ENCODE data around the gene NR2E1. TPM values are rescaled to one million over a fixed set of nuclear protein-coding genes. Genes with fewer than 3 reads are reported as not detected.

Gene NR2E1
- total RNA-seq, 1 experiment from 2014 or later = not detected

GRCh38 chr6:108222064-108222463, 56.2 kb downstream of the NR2E1 start:
- TSS peak; percentile 10 for BruUV-seq (replicated peaks)
- Mint-ChIP-seq H3K4me1 (ENCODE audit: low read depth, unreplicated experiment) (no peaks in the 10 kb centered on the region), H3K4me3 (ENCODE audit: low read depth, unreplicated experiment) (no peak overlapping the region), H3K27me3 (ENCODE audit: unreplicated experiment) (no peaks in the 10 kb centered on the region), H3K36me3 (ENCODE audit: insufficient read depth, unreplicated experiment) (peaks cover 8% of the 10 kb centered on the region), H3K9me3 (ENCODE audit: low read depth, unreplicated experiment) (no peaks in the 10 kb centered on the region), H3K27ac (ENCODE audit: unreplicated experiment) (no peak overlapping the region)
- intact Hi-C loops (cut with micrococcal nuclease; ENCODE audit: unreplicated experiment) = no loop called here
- TF ChIP-seq CTCF (IDR thresholded peaks at IDR 0.05; ENCODE audit: unreplicated experiment) = no peak
- CTCF ChIA-PET = no interaction called here
- DNase-seq = no peak

DNA sequence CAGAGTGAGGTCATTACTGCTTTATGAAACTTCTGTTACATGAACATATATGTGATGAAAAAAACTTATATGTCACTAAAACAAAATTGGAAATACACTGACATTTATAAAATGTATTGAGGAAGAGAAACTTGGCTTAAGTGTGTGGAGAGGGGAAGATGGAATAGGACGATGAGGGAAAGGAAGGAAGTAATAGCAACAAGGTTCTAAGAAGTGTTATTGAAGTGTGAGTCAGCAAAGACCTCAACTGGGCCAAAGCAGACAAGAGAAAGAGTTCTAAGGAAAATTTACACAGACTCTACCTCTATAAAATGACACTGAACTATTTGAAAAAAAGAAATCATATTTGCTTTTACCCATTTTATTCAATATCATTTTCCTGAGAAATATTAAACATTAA, 56.7 kb downstream of the NR2E1 start:
- H3K4me3 Mint-ChIP-seq (ENCODE audit: low read depth, unreplicated experiment) = no peak overlapping the region
- CTCF ChIA-PET = no interaction called here
- peaks cover 8% of the 10 kb centered on the region for H3K36me3 Mint-ChIP-seq (ENCODE audit: insufficient read depth, unreplicated experiment)
- no peak for TF ChIP-seq CTCF (IDR thresholded peaks at IDR 0.05; ENCODE audit: unreplicated experiment)
- no peaks in the 10 kb centered on the region for H3K9me3 Mint-ChIP-seq (ENCODE audit: low read depth, unreplicated experiment)
- H3K4me1 Mint-ChIP-seq (ENCODE audit: low read depth, unreplicated experiment) = no peaks in the 10 kb centered on the region
- DNase-seq = no peak
- no peak overlapping the region for H3K27ac Mint-ChIP-seq (ENCODE audit: unreplicated experiment)
- H3K27me3 Mint-ChIP-seq (ENCODE audit: unreplicated experiment) = no peaks in the 10 kb centered on the region
- intact Hi-C loops (cut with micrococcal nuclease; ENCODE audit: unreplicated experiment) = no loop called here
- no TSS peak for BruUV-seq (replicated peaks)

GRCh38 chr6:108227290-108227689, 61.5 kb downstream of the NR2E1 start:
- Mint-ChIP-seq H3K9me3 (ENCODE audit: low read depth, unreplicated experiment) (no peaks in the 10 kb centered on the region), H3K27me3 (ENCODE audit: unreplicated experiment) (no peaks in the 10 kb centered on the region), H3K4me1 (ENCODE audit: low read depth, unreplicated experiment) (no peaks in the 10 kb centered on the region), H3K4me3 (ENCODE audit: low read depth, unreplicated experiment) (no peak overlapping the region), H3K27ac (ENCODE audit: unreplicated experiment) (no peak overlapping the region), H3K36me3 (ENCODE audit: insufficient read depth, unreplicated experiment) (no peaks in the 10 kb centered on the region)
- CTCF ChIA-PET = no interaction called here
- no peak for TF ChIP-seq CTCF (IDR thresholded peaks at IDR 0.05; ENCODE audit: unreplicated experiment)
- intact Hi-C loops (cut with micrococcal nuclease; ENCODE audit: unreplicated experiment) = no loop called here
- no peak for DNase-seq
- no TSS peak for BruUV-seq (replicated peaks)

- Mint-ChIP-seq H3K36me3 (ENCODE audit: insufficient read depth, unreplicated experiment) (no peaks in the 10 kb centered on the region), H3K4me1 (ENCODE audit: low read depth, unreplicated experiment) (no peaks in the 10 kb centered on the region), H3K4me3 (ENCODE audit: low read depth, unreplicated experiment) (no peak overlapping the region), H3K27ac (ENCODE audit: unreplicated experiment) (no peak overlapping the region), H3K9me3 (ENCODE audit: low read depth, unreplicated experiment) (no peaks in the 10 kb centered on the region), H3K27me3 (ENCODE audit: unreplicated experiment) (no peaks in the 10 kb centered on the region)
- no peak for DNase-seq
- no TSS peak for BruUV-seq (replicated peaks)
- no peak for TF ChIP-seq CTCF (IDR thresholded peaks at IDR 0.05; ENCODE audit: unreplicated experiment)
- intact Hi-C loops (cut with micrococcal nuclease; ENCODE audit: unreplicated experiment) = no loop called here
- CTCF ChIA-PET = no interaction called here
Measured at GRCh38 chr6:108228416-108228815, 62.6 kb downstream of the NR2E1 start.

GRCh38 chr6:108235127-108235526, 69.3 kb downstream of the NR2E1 start:
- BruUV-seq (replicated peaks) = no TSS peak
- intact Hi-C loops (cut with micrococcal nuclease; ENCODE audit: unreplicated experiment) = no loop called here
- no peak for DNase-seq
- Mint-ChIP-seq H3K27me3 (ENCODE audit: unreplicated experiment) (no peaks in the 10 kb centered on the region), H3K4me3 (ENCODE audit: low read depth, unreplicated experiment) (no peak overlapping the region), H3K4me1 (ENCODE audit: low read depth, unreplicated experiment) (no peaks in the 10 kb centered on the region), H3K27ac (ENCODE audit: unreplicated experiment) (no peak overlapping the region), H3K9me3 (ENCODE audit: low read depth, unreplicated experiment) (no peaks in the 10 kb centered on the region), H3K36me3 (ENCODE audit: insufficient read depth, unreplicated experiment) (peaks cover 3% of the 10 kb centered on the region)
- CTCF ChIA-PET = no interaction called here
- no peak for TF ChIP-seq CTCF (IDR thresholded peaks at IDR 0.05; ENCODE audit: unreplicated experiment)

Data from Calu3 (cell line).